Activated CD8-positive, alpha-beta memory T cell treated with anti-CD3 and anti-CD28 coated beads for 4 hours (primary cell): Measurements from ENCODE around the gene CLDN7.
"Not testable (repeated sequence)": the region's sequence is repeated elsewhere in the genome, so short reads cannot be mapped to it uniquely, and the experiment has no call there.

Experiments used
- DNase-seq, 2 donors: peaks; one replicate each; pipeline ENCODE4 v3.0.0-alpha.2; 2020; ENCODE audit warnings: low read depth in 2 of 2

The CLDN7 gene

DNA sequence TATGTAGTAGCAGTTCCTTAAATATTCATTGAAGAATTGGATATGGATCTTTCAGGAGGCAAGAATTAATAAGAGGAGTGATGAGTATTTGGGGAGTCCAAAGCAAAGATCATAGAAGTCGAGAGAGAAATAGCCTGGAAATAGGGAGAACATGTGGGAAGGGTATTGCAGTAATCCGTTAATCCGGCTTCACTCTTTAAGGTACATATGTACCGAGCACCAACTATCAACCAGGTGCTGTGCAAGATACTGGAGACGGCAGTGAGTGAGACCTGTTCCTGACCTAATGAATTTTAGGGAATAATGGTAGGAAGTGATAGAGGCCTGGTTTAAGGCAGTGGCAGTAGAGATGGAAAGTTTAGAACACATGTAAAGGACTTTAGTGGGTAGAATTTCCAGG is 9.2 kb downstream of the CLDN7 start:
- DNase-seq = no peak

- DNase-seq = peak; percentile 68 to 75
These were observed 9.9 kb downstream of the CLDN7 start, which contains the start of gene ELP5 for GRCh38 chr17:7252176-7253043. ELP5 (plus strand) TSS chr17:7252215; CDS start chr17:7252551, 336 bp downstream.

DNA sequence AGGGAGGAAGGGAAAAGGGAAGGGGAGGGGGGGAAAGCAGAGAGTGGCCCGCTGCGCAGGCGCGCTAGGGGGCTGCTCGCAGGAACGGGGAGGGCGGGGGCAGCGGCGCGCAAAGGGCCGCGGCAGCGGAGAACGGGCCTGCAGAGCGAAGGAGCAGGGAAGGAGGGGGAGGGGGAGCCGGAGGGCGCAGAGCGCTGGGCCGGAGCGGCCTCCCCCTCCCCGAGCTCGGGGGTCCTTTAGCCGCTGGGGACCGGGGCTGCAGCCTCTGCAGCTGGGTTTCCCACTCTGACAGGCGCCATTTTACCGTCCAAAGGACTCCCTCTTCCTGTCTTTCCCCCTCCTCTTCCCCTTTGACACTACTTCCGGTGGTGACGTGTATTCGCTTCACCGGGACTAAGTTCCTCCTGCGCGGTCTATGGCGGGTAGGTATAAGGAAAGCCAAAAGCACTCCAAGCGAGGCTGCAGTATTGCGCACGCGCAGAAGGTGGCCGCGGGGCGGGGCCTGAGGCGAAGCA is 10.6 kb downstream of the CLDN7 start, which contains the start of gene CTDNEP1:
CTDNEP1 (minus strand) TSS at position 74 of the 515 bp plus-strand sequence. CDS start 438 bp downstream, outside the sequence.
- peak; percentile 99 for DNase-seq

DNA sequence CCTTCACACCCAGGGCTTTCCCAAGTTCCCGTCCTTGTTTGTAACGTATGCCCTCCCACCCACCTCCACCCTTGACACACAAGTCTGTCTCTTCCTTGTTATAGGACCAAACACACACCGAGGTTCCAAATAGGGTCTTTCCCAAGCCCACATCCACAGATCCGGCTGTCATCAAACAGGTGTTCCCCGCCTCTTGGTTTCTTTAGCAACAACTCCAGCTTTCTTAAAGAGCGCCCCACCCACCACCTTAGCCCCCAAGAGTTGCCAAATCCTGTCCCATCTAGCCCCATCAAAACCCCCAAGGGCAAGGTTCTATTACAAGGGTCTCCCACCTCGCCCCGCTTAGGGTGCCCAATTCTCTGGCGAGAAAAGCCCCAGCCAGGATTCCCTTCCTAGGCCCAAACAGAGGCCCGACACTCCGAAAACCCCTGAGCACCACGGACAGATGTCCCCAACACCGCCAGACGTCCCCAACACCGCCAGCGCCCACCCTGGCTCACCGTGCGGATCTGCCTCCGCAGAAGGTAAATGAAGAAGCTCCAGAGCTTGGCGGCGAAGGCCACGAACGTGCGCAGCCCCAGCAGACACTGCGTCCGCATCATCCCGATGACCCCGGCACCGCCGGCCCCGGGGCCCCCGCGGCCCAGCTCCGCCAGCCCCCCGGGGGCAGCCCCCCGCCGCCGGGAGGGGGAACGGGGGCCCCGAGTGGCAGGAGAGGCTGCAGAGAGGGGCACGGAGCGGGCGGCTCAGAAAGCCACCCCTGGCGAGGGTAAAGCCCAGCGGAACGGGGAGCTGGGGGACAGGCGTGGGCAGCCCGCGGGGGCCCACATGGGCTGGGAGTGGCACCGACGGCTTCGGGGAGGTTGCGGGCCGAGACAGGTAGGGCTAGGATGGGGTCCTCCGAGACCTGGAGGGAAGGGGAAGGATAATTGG is 11.3 kb downstream of the CLDN7 start:
- DNase-seq = no peak

DNA sequence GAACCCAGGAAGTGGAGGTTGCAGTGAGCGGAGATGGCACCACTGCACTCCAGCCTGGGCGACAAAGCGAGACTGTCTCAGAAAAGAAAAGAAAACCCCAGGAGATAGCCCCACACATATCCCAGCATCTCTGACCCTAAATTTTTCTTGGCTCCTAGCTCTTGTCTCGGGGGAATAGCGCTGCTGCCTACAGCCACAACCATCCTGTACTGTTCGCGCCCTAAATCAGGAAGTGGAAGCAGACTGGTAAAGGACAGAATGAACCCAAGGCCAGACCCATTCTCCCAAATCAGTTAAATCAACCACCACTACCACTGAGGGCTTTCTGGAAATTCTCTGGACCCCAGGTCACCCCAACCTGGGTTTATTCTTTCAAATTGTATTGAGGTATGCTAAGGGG is 12.4 kb downstream of the CLDN7 start:
- no peak for DNase-seq

DNA sequence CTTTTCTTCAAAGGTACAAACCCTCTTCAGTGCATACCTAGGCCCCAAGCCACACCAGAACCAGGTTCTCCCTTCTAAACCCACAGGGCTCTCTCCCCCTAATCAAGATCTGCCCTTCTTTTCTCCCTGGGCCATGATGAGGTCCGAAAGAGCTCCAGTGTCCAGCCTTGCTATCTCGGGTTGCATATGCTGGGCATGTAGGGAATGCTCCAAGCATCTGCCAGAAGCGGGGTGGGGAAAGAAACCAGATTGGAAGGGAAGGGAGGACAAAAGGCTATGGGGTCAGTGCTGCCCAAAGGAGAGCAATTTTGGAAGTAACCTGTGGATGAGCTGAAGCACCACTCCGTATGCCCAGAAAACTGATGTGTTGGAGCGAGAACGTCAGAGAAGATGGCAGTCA is 13.1 kb downstream of the CLDN7 start:
- DNase-seq = no peak

DNA sequence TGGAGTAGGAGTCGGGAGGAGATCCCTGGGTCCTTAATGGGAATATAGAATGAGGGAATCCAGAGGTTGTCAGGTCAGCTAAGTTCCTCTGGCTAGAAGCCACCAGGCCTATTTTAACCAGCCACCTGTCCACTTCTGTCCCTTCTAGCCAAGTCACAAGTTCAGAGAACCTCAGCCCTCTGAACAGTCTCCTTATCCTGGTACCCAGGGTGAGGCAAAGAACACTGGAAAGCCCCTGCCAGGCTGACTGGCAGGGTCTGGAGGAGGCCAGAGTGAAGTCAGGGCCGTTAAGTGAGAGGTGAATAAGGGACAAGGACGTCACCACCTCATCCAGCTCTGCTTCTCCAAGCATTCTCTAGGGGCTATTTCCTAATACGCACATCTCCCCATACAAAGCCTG is 13.5 kb downstream of the CLDN7 start:
- no peak for DNase-seq

GRCh38 chr17:7246779-7247178 is 15.5 kb downstream of the CLDN7 start:
- no peak for DNase-seq

DNA sequence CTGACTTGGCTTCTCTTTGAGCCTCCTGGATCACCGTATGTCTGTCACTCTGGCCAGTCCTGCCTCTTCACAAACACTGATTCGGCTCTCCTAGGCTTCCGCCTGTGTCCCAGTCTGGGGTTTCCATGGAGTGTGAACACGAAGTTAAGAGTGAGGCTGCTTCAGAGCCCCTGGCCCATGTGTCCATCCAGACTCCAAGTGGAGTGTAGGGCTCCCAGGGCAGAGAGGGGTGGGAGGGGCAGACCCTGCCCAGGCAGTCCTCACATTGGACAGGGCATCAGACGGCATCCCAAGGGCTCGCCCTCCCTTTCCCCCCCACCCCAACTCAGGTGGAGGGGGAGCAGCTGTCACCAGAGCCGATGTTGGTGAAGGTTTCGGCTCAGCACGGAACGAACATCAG is 18.4 kb downstream of the CLDN7 start:
- not testable (repeated sequence) for DNase-seq

GRCh38 chr17:7243453-7243729 is 18.9 kb downstream of the CLDN7 start:
- DNase-seq = no peak

DNA sequence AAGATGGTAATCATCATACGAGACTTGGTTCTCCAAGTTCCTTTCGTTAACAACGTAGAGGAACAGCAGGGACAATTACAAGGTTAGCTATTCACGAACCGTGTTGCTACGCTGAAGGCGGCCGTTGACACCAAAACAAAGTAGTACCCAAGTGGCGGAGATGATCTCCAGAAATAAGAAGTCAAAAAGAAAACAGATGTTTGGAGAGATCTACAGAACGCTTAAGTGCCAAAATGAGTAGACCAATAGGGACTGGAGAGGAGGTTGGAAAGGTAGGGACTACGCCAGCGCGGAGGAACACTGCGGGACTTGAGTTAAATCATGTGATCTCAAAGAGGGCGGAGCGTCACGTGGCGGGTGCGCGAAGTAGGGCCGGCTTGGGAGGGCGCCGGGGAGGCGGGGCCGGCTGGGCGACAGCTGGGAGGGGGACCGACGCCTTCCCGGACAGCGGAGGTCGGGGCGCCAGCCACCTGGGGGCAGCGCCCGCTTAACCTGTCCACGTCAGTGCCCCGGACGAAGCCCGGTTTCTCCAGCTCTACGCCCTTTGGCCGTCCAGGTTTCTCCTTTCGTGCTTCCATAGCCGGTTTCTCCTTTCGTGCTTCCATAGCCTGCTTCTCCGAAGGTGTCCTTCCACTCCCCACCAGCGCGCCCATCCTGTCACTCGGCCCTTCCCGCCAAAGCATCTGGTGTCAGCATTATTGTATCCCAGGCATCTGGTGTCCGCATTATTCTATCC is 19.4 kb downstream of the CLDN7 start:
- peak; percentile 85 to 87 for DNase-seq

- peak; percentile 87 to 91 for DNase-seq
These were observed 20.2 kb downstream of the CLDN7 start, which contains the start of gene GABARAP for GRCh38 chr17:7241783-7242716. GABARAP (minus strand) TSS chr17:7242449; CDS start chr17:7242330, 119 bp downstream.

DNA sequence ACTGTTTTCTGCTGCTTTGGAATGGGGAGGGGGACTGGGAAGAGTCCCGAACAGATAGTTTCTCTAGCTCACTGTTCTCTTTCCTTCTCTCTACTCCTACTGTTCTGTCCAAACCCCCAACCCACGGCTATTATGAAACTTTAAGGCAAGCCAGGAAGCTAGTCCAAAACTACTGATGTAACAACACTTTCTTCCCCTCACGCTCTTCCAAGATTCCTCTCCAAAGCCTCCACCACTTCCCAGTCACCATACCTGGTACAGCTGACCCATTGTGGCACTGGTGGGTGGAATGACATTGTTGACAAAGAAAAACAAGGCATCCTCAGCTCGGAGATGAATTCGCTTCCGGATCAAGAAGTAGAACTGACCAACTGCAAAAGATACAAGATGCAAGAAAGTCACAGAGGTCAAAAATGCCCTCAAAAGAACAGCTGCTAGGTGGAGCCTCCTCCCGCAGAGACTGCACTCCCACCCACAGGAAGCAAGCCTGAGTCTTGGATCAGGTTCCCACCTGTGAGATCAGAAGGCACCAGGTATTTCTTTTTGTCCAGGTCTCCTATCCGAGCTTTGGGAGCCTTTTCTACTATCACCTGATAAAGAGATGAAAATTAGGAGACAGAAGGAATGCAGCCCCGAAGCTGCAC is 21.1 kb downstream of the CLDN7 start:
- DNase-seq = no peak

GRCh38 chr17:7240375-7240774 is 21.9 kb downstream of the CLDN7 start:
- DNase-seq = no peak

DNA sequence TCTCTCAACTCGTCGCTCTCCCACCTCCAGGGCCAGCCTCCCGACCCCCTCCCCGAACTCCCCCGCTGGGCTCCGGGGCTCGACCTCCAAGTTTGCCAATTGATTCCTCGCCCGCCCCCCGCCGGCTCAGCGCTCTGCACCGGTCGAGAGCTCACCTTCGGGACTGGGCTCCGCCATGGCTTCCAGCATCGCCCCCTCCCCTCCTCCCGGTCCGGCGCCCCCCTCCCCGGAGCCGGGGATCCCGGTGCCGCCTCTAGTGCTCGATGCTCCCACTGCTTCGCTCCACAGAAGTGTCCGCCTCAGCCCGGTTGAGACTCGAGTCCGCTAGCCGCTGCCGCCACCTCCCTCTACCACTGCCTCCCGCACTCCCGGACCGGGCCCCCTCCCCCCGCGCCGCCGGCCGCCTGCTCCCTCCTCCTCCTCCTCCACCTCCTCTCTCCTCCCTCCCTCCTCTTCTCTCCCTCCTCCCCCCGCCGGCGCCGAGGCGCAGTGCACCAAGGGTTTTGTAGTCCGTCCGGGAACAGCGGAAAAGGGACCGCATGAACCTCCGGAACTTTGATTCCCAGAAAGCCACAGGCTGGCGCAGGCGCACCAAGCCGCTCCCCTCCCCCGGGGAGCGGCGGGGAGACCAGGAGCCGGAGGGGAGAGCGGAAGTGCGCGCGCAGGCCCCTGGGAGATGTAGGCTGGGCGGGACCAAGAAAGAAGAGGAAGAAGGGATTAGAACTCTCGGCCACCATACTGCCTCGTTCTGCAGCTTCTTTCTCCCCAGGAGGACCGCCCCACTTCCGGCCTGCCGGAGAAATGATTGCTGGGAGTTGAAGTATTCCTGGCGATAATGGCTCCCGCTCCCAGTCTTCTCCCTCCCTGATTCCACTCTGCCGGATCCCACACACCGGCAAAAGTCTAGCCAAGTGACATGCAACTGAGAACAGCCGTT is 22.9 kb downstream of the CLDN7 start, which contains the start of gene PHF23:
PHF23 (minus strand) TSS at position 367 of the 937 bp plus-strand sequence; CDS start at position 189, 178 bp downstream.
- peak; percentile 95 to 97 for DNase-seq

GRCh38 chr17:7238420-7239090 is 23.7 kb downstream of the CLDN7 start:
- DNase-seq = no peak

GRCh38 chr17:7237761-7238419 is 24.4 kb downstream of the CLDN7 start:
- peak; percentile 67 to 81 for DNase-seq
